Adipose tissue (tissue), 3 donors: ENCODE data around the gene MADCAM1. TPM values are rescaled to one million over a fixed set of nuclear protein-coding genes. Genes with fewer than 3 reads are reported as not detected.

ENCODE experiments used
- H3K27ac ChIP-seq: one replicate; pipeline ENCODE4 v1.5.1; 2013; ENCODE audit warnings: low read depth, low read length
- WGBS, 3 donors: extraction: QIAGEN DNeasy Blood & Tissue Kit; methylation state at CpG; one replicate each; pipeline ENCODE4 v1.1.7; 2013; 5-methylcytosine and 5-hydroxymethylcytosine counted together
- polyA plus RNA-seq, 3 donors: library from polyadenylated mRNA; stranded (reverse); fragments of 200-250 nt; gene quantifications; one replicate each; pipeline ENCODE4 v1.2.3, GENCODE V29; 2013
- donor health status: healthy with polysubstance abuse.
- donor health status: Bipolar disorder and iron deficiency.
- donor health status: healthy.

Gene MADCAM1
- polyA plus RNA-seq, 3 donors, result 0.36 to 2.0 TPM; not detected in 1

DNA sequence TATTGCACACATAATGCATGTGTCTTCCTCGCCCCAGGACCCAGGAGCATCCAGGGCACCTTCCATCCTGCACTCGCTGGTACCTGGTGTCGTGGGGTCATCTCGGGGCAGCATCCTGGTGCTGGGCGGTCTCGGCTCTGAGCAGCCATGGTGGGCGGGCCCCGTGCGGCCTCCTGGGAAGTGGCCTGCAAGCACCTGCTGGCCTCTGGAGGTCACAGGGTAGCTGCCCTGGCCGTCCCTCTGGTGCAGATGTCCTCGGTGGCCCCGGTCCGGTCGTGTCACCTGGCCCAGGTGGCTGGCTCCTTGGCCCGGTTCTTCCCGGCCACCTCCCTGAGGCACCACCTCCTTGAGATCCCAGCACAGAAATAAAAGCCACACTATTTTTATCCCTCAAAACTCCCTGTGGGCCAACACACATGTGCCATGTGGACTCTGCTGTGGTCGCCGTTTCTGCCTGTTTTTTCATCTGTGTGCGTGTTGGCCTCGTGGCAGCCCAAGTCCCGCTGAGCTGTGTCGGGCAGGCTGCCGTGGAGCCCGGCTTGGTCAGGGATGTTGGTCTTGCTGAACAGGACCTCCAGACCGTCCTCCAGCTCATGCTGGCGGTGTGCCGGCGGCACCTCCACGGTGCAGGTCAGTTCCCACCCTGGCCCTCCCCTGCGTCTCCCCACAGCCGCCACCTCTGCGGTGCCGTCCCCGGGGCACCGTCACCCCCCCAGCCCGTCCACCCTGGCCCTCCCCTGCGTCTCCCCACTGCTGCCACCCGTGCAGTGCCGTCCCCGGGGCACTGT lies 42.5 kb downstream of the MADCAM1 start:
- no peak overlapping the region for H3K27ac ChIP-seq
- 85 to 91% (median 89%) methylated on average over 39 to 40 of the region's 40 CpGs for WGBS, 3 donors

DNA sequence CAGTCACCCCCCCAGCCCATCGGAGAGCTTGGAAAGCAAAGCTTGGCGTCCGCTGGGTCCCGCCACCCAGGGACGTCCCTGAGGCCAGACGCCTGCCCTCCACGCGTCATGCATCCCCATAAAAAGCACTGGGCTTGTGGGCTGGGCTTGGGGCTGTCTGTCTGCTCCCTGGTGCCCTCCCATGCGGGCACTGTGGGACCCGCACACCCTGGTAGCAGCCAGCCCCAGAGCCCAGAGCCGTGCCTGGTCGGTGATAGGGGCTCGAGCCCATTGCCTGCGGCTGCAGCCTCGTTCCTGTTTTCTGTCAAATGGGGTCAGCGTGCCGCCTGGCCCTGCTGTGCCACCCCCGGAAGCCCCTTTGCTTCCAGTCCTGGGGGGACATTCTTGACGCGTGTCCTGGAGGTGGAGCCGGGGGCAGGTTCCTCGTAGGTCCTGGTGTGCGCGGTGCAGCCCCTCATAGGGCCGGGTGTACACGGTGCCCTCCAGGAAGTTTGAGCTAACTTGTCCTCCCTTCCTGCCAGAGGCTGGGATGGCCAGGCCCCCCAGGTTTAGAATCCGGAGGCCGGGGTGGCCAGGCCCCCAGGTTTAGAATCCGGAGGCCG lies 43.2 kb downstream of the MADCAM1 start:
- no peak overlapping the region for H3K27ac ChIP-seq
- 88 to 94% (median 90%) methylated on average over 29 to 30 of the region's 30 CpGs for WGBS, 3 donors

DNA sequence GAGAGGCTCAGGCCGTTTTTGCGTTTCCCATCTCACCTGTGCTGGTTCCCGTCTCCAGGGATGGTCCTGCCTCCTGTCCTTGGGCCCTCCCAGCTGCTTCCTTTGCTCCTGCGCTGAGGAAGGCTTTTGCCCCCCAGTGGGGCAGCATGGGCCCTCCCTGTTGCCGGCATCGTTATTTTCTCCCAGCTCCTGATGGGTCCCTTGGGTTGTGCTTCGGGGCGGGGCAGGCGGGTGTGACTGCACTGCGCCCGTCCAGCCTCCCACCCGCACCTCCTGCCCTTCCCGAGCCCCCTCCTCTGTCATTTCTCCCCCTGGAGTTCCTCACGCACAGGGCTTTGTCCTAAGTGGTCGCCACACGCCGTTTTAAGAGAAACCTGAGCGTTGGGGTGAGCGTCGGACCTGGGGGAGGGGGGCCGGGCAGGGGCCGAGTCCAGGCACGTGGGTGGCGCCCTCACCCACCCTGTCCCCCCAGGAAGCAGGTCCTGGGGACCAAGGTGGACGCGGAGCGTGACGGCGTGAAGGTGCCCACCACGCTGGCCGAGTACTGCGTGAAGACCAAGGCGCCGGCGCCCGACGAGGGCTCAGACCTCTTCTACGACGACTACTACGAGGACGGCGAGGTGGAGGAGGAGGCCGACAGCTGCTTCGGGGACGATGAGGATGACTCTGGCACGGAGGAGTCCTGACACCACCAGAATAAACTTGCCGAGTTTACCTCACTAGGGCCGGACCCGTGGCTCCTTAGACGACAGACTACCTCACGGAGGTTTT lies 44.8 kb downstream of the MADCAM1 start:
- H3K27ac ChIP-seq, result no peak overlapping the region
- 89 to 91% (median 89%) methylated on average over 46 to 51 of the region's 51 CpGs for WGBS, 3 donors

DNA sequence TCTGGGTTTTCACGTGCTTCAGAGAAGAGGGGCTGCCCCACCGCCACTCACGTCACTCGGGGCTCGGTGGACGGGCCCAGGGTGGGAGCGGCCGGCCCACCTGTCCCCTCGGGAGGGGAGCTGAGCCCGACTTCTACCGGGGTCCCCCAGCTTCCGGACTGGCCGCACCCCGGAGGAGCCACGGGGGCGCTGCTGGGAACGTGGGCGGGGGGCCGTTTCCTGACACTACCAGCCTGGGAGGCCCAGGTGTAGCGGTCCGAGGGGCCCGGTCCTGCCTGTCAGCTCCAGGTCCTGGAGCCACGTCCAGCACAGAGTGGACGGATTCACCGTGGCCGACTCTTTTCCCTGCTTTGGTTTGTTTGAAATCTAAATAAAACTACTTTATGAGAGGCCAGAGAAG lies 45.4 kb downstream of the MADCAM1 start:
- WGBS, 3 donors, result 89 to 94% (median 93%) methylated on average over 25 to 26 of the region's 26 CpGs
- no peak overlapping the region for H3K27ac ChIP-seq

DNA sequence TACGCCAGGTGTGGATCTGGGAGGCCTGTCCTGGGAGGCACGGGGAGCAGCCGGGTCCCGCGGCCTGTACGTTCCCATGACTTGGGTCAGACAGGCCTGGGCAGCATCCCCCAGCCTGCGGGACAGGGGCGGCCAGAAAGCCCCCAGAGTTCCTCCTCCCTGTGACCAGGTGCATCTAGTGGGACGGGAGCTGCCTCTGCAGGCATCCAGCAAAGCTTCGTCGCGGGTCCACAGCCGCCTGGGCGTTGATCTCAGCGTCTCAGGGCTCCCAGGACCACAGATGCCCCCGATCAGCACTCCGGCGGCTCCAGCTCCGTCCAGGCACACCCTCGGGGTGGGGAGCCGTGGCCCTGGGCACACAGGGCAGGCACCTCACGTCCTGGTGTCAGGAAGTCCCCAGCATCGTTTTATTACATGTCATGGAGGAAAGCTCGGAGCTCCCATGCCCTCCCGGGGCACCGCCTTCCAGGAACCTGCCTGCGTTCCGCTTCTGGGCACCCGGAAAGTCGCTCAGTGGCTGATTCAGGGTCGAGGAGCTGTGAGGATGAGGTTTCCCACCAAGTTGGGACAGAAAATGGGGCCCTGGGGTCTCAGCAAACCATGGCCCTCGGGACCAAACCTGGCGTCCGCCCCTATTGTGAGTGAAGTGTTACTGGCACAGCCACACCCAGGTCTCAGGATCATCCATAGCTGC lies 46.0 kb downstream of the MADCAM1 start:
- H3K27ac ChIP-seq, result no peak overlapping the region

DNA sequence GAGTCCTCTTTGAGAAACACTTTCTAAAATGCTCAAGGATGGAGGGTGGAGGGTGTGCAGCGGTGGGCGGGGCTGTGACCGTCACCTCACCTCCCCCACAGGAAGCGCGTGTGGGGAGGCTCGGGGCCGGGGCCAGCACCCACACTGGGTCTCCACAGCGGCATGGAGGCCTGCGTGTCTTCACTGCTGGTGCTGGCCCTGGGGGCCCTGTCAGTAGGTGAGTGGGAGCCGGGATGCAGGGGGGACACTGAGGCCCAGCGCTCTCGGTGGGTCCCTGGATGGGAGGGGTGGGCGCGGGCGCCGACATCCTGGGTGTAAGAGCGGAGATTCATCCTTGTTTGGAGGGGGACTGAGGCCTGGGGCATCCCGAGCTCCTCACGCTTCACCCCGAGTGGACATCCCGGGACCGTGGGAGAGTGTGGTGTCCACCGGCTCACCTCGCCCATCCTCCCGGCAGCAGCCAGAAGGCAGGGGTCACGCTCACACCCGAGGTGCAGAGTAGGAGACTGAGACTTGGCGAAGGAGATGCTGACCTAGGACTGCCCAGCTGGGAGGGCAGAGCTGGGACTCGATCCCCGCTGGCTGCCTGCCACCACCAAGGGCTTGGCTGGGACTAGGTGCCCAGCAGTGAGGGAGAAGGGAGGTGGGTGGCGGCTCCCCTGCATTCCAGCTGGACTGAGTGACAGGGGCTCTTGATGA lies 47.8 kb downstream of the MADCAM1 start, which contains the start of gene GZMM:
Gene GZMM (plus strand): TSS at position 144 of the 699 bp plus-strand sequence. CDS start 19 bp downstream, at position 163.
- H3K27ac ChIP-seq, result no peak within 1 kb of the TSS
- 49 to 54% (median 52%) methylated on average over 25 to 31 of the region's 31 CpGs for WGBS, 3 donors

More for the DNA sequence above, 46.0 kb downstream of the MADCAM1 start:
- 88 to 92% (median 91%) methylated on average over 32 to 34 of the region's 34 CpGs for WGBS, 3 donors

DNA sequence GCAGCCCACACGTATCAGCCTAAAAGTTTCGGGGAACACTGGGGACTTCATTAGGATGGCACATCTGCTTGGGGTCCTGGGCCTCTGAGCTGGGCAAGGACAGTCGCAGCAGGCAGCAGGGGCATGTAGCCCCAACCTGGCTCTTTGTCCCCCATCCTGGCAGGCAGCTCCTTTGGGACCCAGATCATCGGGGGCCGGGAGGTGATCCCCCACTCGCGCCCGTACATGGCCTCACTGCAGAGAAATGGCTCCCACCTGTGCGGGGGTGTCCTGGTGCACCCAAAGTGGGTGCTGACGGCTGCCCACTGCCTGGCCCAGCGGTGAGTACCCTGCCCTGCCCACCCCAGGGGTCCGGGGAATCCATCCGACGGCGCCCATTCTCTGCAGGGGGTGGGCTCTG lies 50.8 kb downstream of the MADCAM1 start:
- WGBS, 3 donors, result 87 to 91% (median 91%) methylated on average over 15 of the region's 15 CpGs
- H3K27ac ChIP-seq, result no peak overlapping the region

DNA sequence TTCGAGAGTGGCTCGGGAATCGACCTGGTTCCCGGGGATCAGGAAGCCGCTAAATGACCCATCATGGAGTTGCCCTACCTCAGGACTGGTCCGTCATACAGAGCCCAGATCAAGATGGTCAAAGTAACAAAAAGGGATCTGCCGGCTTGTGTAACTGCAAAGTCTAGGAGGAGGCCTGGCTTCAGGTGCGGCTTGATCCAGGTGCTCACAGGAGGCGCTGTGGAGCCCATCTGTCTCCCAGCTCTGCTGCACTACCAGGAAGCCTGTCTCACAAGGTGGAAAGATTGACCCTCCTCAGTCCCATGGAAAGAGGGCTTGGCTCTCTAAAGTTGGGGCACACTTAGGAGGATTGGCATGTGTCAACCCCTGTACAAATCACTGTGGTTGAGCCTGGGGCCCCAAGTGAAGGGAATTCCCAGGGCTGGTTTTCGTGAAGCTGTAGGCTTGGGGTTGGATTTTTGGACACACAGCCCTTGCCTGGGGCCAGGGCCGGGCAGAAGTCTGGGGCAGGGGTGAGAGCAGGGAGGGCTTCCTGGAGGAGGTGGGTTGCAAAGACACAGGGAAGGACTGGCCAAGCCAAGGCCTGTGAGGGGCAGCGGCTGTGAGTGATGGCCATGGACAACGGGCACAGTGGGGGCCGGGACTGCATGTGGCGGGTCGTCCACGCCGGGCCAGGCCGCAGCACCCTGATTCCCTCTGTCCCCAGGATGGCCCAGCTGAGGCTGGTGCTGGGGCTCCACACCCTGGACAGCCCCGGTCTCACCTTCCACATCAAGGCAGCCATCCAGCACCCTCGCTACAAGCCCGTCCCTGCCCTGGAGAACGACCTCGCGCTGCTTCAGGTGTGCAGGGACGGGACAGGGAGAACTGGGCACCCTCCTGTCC lies 51.8 kb downstream of the MADCAM1 start:
- no peak overlapping the region for H3K27ac ChIP-seq
- 85 to 88% (median 87%) methylated on average over 19 to 26 of the region's 26 CpGs for WGBS, 3 donors

DNA sequence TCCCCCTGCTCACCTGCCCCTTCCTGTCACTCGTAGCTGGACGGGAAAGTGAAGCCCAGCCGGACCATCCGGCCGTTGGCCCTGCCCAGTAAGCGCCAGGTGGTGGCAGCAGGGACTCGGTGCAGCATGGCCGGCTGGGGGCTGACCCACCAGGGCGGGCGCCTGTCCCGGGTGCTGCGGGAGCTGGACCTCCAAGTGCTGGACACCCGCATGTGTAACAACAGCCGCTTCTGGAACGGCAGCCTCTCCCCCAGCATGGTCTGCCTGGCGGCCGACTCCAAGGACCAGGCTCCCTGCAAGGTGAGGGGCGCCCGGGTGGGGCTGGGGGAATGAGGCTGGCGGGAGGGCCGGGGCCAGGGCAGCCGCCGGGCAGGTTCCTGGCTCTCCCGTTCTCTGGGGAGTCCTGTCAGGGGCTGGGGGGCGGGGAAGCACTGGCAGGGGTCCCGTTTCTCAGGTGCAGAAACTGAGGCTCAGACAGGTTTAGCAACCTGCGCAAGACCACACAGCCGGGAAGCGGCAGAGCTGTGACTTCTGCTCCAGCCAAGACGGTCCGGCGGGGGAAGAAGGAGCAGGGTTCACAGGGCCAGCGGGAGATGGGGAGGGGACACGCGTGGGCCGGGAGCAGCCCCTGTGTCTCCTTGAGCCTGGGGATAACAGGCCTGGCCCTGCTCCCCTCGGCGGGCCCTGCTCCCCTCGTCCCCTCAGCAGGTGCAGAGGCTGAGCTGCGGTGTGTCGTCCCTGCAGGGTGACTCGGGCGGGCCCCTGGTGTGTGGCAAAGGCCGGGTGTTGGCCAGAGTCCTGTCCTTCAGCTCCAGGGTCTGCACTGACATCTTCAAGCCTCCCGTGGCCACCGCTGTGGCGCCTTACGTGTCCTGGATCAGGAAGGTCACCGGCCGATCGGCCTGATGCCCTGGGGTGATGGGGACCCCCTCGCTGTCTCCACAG lies 52.9 kb downstream of the MADCAM1 start:
- 73 to 78% (median 74%) methylated on average over 45 to 52 of the region's 52 CpGs for WGBS, 3 donors
- no peak overlapping the region for H3K27ac ChIP-seq

DNA sequence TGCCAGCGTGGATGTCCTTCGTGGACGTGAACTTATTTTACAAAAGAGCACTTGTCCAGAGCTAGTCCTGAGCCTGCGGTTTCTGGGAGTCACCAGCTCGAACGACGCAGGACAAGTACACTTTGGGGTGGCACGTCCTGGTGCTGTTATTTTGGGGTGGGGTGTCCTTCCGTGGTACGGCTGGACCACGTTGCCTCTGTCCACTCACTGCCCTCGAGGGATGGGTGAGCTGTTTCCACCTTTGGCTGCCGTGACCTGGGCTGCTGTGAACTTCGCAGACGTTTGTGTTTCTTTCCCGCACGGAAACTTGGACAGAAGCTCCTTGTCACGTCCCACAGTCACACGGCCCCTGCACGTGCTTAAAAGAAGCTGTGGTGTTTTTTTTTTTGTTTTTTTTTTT lies 58.5 kb downstream of the MADCAM1 start:
- no peak overlapping the region for H3K27ac ChIP-seq
- 65 to 72% (median 69%) methylated on average over 20 of the region's 20 CpGs for WGBS, 3 donors

Other genes starting within 250 kb of the MADCAM1 start
- gene PLPP2, start 205.1 kb upstream of the MADCAM1 start, polyA plus RNA-seq, result 10 to 100 TPM in 1 of 3 donors, 1 to 10 TPM in 2; 3.3 to 19.2 (median 7.8) TPM
- 10 to 100 TPM in 2 of 3 donors, 1 to 10 TPM in 1; 7.8 to 26.9 (median 22.3) TPM for gene MIER2, start 151.7 kb upstream of the MADCAM1 start, polyA plus RNA-seq
- gene C2CD4C, start 87.3 kb upstream of the MADCAM1 start, polyA plus RNA-seq, result 1 to 10 TPM in 2 of 3 donors, under 1 TPM in 1; 0.51 to 4.9 (median 4.5) TPM
- gene SHC2, start 35.5 kb upstream of the MADCAM1 start, polyA plus RNA-seq, result 100 to 1,000 TPM in 1 of 3 donors, 10 to 100 TPM in 2; 15.4 to 162 (median 39.4) TPM
- 10 to 100 TPM; 11.5 to 26.8 (median 18.6) TPM for gene TPGS1, start 11.0 kb downstream of the MADCAM1 start, polyA plus RNA-seq
- 10 to 100 TPM; 56.3 to 67.9 (median 64.8) TPM for gene CDC34, start 35.3 kb downstream of the MADCAM1 start, polyA plus RNA-seq
- gene GZMM, start 47.6 kb downstream of the MADCAM1 start, polyA plus RNA-seq, result 1 to 10 TPM in 1 of 3 donors, under 1 TPM in 2; 0.63 to 2.5 (median 0.79) TPM
- 100 to 1,000 TPM; 219 to 604 (median 353) TPM for gene BSG, start 76.1 kb downstream of the MADCAM1 start, polyA plus RNA-seq
- gene HCN2, start 93.4 kb downstream of the MADCAM1 start, polyA plus RNA-seq, result under 1 TPM; 0.09 to 0.29 (median 0.22) TPM
- gene POLRMT, start 137.1 kb downstream of the MADCAM1 start, polyA plus RNA-seq, result 10 to 100 TPM; 31.0 to 58.5 (median 35.9) TPM
- gene FGF22, start 143.4 kb downstream of the MADCAM1 start, polyA plus RNA-seq, result under 1 TPM; 0.22 to 0.68 (median 0.35) TPM
- gene RNF126, start 166.7 kb downstream of the MADCAM1 start, polyA plus RNA-seq, result 10 to 100 TPM; 19.1 to 50.0 (median 24.8) TPM
- gene FSTL3, start 179.9 kb downstream of the MADCAM1 start, polyA plus RNA-seq, result 100 to 1,000 TPM in 1 of 3 donors, 10 to 100 TPM in 2; 24.5 to 153 (median 48.5) TPM
- gene PRSS57, start 199.0 kb downstream of the MADCAM1 start, polyA plus RNA-seq, result under 1 TPM in 2 of 3 donors, not detected in 1; 0.09 to 0.34 TPM
- gene PALM, start 212.4 kb downstream of the MADCAM1 start, polyA plus RNA-seq, result 100 to 1,000 TPM in 2 of 3 donors, 1 to 10 TPM in 1; 8.0 to 153 (median 135) TPM